GM19238 (cell line): ENCODE data around the gene PRR30.
"Not testable (repeated sequence)": the region's sequence is repeated elsewhere in the genome, so short reads cannot be mapped to it uniquely, and the experiment has no call there.

Experiments
- DNase-seq: peaks from one replicate; pipeline ENCODE4 v3.0.0; 2011; ENCODE audit warnings: low spot score; ENCODE audit not compliant: insufficient read length

The PRR30 gene

DNA sequence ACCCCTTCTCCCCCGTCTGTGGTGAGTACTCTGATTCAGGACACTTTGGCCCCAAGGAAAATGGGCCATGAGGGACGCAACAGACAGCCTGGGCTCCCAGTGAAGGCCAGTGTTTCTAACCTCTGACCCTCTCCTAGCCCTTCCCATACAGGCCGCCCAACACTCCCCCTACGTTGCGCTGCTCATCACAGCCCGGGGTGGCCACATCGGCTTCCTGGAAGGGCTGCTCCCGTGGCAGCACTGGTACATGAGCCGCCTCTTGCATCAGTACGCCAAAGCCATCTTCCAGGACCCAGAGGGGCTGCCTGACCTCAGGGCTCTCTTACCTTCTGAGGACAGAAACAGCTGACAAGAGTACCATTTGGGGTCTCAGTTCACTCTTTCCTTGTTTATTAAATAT is 8.8 kb downstream of the PRR30 start:
- no peak for DNase-seq

DNA sequence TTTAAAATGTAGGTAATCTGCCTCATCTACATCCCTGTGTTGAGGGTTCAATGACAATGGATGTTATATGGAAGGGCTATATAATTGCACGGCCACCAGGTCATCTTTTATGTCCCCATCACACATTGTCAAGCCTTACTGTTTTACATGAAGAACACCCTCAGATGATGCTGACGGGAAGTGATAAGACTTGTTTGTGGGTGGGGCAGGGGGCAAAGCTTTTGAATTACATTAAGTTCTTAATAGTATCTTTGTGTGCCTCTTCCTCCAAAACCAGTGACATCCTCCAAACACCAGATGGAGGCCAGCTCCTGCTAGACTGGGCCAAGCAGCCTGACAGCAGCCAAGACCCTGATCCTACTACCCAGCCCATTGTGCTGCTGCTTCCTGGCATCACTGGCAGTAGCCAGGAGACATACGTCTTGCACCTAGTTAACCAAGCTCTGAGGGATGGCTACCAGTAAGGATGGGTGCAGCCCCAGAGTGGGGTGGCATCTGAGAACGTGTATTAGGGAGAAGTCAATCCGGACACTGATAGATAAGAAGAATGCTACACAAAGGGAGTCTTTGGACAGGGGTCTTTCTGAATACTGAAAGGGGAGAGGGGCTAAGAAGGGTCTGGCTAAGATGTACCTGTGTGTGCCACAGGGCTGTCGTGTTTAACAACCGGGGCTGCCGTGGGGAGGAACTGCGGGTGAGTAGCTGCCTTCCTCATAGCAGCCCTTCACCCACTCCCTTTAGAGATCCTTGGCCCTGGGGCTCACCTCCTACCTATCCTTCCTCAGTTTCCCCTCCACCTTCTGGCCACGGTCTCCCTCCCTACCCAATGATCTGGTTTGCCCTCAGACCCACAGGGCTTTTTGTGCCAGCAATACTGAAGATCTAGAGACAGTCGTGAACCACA is 10.3 kb downstream of the PRR30 start:
- DNase-seq, result no peak

DNA sequence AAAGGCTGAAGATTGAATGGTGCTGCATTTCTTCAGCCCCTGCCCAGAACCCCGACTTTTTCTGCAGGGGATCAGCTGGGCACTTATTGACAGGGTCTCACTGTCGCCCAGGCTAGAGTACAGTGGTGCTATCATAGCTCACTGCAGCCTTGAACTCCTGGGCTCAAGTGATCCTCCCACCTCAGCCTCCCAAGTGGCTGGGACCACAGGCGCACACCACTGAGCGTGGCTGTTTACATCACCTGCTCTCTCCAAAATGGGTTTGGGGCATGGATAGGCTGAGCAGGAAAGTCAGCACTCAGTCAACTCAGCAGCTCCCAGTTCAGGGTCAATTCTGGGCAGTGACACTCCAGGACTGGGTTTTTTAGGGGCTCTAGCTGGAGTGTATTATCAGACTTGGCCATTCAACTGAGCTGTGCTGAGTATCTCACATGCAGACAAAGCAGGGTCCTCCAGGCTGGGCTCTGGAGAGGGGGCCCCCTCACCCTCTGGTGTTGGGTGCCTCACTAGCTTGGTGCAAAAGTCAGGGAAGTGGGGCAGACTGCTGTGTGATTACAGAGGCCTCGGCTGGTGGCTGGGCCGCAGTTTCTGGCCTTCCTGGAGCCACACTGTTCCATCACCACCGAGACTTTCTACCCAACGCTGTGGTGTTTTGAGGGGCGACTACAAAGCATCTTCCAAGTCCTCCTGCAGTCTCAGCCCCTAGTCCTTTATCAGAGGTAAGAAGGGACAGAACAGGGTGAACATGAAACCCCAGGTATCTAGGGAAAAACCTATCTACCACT is 11.1 kb downstream of the PRR30 start:
- DNase-seq, result no peak

GRCh38 chr2:27126252-27126710 is 12.9 kb downstream of the PRR30 start:
- DNase-seq, result no peak

GRCh38 chr2:27125104-27125503 is 14.1 kb downstream of the PRR30 start:
- no peak for DNase-seq

DNA sequence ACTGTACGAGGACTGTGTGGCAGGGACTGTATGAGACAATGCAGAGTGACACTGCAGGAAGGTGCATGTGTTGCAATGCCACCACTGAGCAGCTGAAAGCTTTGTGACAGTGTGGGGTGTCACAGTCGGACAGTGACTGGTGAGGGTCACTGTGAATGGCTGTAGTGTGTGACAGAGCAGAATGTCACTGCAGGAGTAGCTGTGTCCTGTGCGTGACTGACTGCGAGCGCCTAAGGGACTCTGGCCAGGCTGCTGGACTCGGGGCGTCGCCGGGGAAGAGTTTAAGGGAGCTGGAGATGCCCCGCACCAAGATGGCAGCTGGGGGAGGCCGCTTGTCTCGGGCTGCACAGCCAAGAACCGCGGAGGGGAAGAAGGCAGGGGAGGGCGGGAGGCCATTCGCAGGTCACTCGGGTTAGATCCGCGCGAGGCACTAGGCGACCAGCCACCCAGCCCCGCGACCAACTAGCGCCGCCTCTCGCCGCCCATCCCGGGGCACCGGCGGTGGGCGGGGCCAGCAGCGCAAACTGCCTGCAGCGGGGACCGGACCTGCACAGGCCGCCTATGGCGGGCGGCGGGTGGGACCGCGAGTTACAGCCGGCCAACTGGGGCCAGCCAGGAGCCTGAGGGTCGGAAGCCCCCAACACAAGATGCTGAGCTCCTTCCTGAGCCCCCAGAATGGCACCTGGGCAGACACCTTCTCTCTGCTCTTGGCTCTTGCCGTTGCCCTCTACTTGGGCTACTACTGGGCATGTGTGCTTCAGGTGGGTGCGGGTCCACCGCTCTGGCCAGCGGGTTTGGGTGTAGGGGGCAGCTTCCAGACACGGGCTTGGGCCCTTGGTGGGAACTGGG is 15.7 kb downstream of the PRR30 start, which contains the start of gene ABHD1:
Gene ABHD1, plus strand, starts transcription at position 514 of the 849 bp plus-strand sequence. Its CDS starts 134 bp downstream, at position 648.
- DNase-seq, result no peak

DNA sequence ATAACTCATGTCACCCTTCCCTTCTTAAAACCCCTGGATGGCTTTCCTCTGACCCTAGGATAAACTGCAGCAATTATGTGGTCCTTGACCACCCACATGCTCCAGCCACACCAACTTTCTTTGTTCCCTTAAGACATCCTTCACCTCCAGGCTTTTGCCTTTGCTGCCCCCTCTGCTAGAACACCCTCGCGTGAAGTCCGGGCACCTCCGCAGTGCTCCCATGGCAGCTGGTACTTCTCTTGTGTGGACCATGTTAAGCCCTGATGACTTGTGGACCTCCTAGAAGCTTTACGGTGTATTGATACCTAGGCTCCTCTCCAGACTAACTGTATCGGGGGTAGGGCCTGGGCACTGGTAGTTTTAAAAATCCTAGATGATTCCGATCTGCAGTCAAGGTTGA is 16.4 kb downstream of the PRR30 start:
- no peak for DNase-seq

GRCh38 chr2:27121906-27122305 is 17.3 kb downstream of the PRR30 start:
- DNase-seq, result no peak

- not testable (repeated sequence) for DNase-seq
These were observed 19.9 kb downstream of the PRR30 start for GRCh38 chr2:27119330-27119670.

DNA sequence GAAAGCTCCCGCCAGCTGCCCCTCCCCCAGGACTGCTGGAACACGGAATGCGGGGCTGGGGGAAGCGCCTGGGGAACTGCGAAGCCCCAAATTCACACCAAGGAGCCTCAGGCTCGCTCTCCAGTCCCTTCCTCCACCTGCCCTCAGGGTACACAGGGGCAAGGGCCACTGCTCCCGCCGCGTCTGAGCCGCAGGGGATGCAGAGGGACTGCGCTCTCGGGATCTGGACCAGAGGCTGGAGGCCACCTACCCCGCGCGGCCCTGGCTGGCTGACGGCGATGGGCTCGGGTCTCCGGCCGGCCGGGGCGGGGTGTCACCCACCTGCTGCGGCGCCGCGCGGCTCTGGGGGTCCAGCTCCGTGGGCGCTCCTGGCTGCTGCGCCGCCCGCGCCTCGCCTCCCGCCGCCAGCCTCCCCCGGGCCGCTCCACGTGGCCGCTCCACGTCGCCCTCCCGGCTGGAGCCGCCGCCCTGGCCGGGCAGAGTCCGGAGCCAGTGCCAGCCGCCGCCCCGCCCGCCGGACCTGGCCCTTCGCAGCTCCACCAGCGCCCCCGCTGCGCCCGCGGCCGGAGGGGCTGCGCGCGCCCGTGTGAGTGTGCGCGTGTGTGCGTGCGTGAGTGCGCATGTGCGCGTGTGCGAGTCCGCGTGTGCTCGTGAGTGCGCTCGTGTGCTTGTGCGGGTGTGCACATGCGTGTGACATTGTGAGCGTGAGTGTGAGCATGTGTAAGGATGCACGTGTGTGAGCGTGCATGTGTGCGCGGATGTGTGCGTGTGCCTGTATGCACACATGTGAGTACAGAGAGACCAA is 20.5 kb downstream of the PRR30 start, which contains the start of gene CGREF1:
Gene CGREF1, minus strand, starts transcription at position 604 of the 805 bp plus-strand sequence. CDS start 14,762 bp downstream, outside the sequence.
- no peak for DNase-seq

GRCh38 chr2:27117995-27118524 is 21.1 kb downstream of the PRR30 start:
- no peak for DNase-seq

GRCh38 chr2:27115519-27115918 is 23.7 kb downstream of the PRR30 start:
- DNase-seq, result no peak

- DNase-seq, result not testable (repeated sequence)
These were observed 27.7 kb downstream of the PRR30 start for GRCh38 chr2:27111392-27112078.

GRCh38 chr2:27110603-27111352 is 28.4 kb downstream of the PRR30 start:
- DNase-seq, result not testable (repeated sequence)

- DNase-seq, result no peak
These were observed 30.1 kb downstream of the PRR30 start for GRCh38 chr2:27109083-27109482.

DNA sequence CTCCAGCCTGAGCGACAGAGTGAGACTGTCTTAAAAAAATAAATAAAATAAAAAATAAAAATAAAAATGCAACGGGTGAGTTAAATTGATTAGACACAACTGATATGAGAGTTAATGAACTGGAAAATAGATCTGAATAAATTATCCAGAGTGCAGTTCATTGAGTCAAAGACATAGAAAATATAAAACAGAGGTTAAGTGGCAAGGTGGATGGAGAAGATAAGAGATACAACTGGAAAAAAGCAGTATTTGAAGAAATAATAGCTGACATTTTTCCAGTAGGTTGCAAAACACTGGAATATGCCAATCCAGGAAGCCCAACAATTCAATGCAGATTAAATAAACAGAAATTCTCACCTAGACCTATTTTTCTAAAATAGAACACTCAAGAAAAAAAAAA is 31.0 kb downstream of the PRR30 start:
- no peak for DNase-seq

DNA sequence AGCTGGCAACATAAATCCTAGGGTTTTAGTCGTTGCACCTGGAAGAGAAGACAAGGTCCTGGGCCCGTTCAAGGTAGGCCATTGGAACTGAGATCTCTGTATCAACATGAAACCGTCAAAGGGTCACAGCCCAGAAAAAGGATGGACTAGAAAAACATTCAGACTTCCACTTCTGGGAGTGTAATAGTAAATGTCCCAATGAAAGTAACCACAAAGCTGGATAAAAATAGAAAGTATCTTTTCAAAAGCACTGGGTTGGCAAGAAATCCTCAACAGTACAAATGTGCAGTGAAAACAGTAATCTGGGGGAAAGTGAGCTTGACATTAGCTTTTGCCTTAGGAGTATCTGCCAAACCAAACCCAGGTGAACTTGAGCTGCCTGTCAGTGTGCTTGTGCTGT is 33.2 kb downstream of the PRR30 start:
- no peak for DNase-seq

- DNase-seq, result no peak
These were observed 36.9 kb downstream of the PRR30 start for GRCh38 chr2:27102329-27102728.

DNA sequence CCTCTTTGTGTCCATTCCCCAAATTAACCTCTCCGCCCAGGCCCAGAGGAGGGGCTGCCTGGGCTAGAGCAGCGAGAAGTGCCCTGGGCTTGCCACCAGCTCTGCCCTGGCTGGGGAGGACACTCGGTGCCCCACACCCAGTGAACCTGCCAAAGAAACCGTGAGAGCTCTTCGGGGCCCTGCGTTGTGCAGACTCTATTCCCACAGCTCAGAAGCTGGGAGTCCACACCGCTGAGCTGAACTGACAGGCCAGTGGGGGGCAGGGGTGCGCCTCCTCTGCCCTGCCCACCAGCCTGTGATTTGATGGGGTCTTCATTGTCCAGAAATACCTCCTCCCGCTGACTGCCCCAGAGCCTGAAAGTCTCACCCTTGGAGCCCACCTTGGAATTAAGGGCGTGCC is 39.2 kb downstream of the PRR30 start:
- DNase-seq, result no peak
